NCI-H187 treated with DMSO at 0.1 percent for 48 hours (cell line): ENCODE measurements around the gene ZFHX3.
"Not testable (repeated sequence)": the region's sequence is repeated elsewhere in the genome, so short reads cannot be mapped to it uniquely, and the experiment has no call there.

Source experiments
- DNase-seq: peaks from one replicate; lab custom pipeline; 2025; lab: John Stamatoyannopoulos, UW

The ZFHX3 gene

GRCh38 chr16:73021866-73022495 is 25.9 kb downstream of the ZFHX3 start:
- DNase-seq = no peak

GRCh38 chr16:73020409-73020884 is 27.5 kb downstream of the ZFHX3 start:
- DNase-seq = no peak

GRCh38 chr16:73019457-73020362 is 28.2 kb downstream of the ZFHX3 start:
- no peak for DNase-seq

GRCh38 chr16:73018821-73019456 is 29.0 kb downstream of the ZFHX3 start:
- DNase-seq = no peak

GRCh38 chr16:73017321-73017720 is 30.6 kb downstream of the ZFHX3 start:
- DNase-seq = no peak

GRCh38 chr16:73016488-73016830 is 31.5 kb downstream of the ZFHX3 start:
- DNase-seq = no peak

GRCh38 chr16:73015612-73016487 is 32.1 kb downstream of the ZFHX3 start:
- DNase-seq = no peak

- DNase-seq = no peak
Observed at GRCh38 chr16:73014768-73015167, 33.2 kb downstream of the ZFHX3 start.

- DNase-seq = no peak
Observed at GRCh38 chr16:73013974-73014373, 34.0 kb downstream of the ZFHX3 start.

GRCh38 chr16:73012341-73012740 is 35.6 kb downstream of the ZFHX3 start:
- no peak for DNase-seq

GRCh38 chr16:73011926-73012325 is 36.0 kb downstream of the ZFHX3 start:
- DNase-seq = no peak

GRCh38 chr16:73010150-73010676 is 37.7 kb downstream of the ZFHX3 start:
- no peak for DNase-seq

GRCh38 chr16:73009710-73010109 is 38.2 kb downstream of the ZFHX3 start:
- not testable (repeated sequence) for DNase-seq

- no peak for DNase-seq
Observed at GRCh38 chr16:73006026-73006425, 41.9 kb downstream of the ZFHX3 start.

- no peak for DNase-seq
Observed at GRCh38 chr16:73002866-73003265, 45.1 kb downstream of the ZFHX3 start.

- DNase-seq = no peak
Observed at GRCh38 chr16:73000907-73001521, 46.9 kb downstream of the ZFHX3 start.

- no peak for DNase-seq
Observed at GRCh38 chr16:73000020-73000906, 47.7 kb downstream of the ZFHX3 start.

- DNase-seq = no peak
Observed at GRCh38 chr16:72999541-73000019, 48.3 kb downstream of the ZFHX3 start.

- no peak for DNase-seq
Observed at GRCh38 chr16:72997141-72997542, 50.8 kb downstream of the ZFHX3 start.
